ENCODE data around the gene EIF3B. TPM values are rescaled to one million over a fixed set of nuclear protein-coding genes. Genes with fewer than 3 reads are reported as not detected.
A peak's percentile ranks its signal among the peaks of the same experiment; 100 is the strongest.
"Not testable (repeated sequence)": the region's sequence is repeated elsewhere in the genome, so short reads cannot be mapped to it uniquely, and the experiment has no call there.

The EIF3B gene
- polyA plus RNA-seq, 4 donors = 108 to 191 (median 142) TPM

DNA sequence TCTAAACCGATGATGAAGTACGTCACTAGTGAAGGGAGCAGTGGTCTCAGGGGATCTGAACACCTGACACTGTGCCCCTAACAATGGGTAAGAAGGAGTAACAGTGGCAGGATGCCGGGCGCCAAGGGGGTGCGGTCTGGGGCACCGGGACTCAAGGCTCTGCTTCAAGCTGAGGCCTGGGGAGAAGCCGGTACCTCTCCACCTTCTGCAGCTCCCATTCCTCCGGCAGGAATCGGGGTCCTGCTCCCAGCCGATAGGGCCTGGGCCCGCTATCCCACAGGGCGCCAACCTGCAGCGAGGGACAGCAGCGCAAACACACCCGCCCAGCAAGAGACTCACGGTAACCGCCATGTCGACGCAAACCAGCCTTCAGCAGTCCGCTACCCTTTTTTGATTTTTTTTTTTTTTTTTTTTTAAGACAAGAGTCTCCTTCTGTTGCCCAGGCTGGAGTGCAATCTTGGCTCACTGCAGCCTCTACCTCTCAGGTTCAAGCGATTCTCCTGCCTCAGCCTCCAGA lies 40.0 kb downstream of the EIF3B start:
- DNase-seq (ENCODE audit: low read depth in 4 of 4, low spot score in 3 of 4) = no peak

- DNase-seq (ENCODE audit: low read depth in 4 of 4, low spot score in 3 of 4) = no peak
These were observed 43.9 kb downstream of the EIF3B start for GRCh38 chr7:2398506-2398905.

GRCh38 chr7:2399848-2400587 lies 45.4 kb downstream of the EIF3B start:
- peak in 3 of 4 donors; percentile 64 to 75 (median 67) for DNase-seq (ENCODE audit: low read depth in 4 of 4, low spot score in 3 of 4)

- no peak for DNase-seq (ENCODE audit: low read depth in 4 of 4, low spot score in 3 of 4)
These were observed 48.0 kb downstream of the EIF3B start for GRCh38 chr7:2402687-2403013.

DNA sequence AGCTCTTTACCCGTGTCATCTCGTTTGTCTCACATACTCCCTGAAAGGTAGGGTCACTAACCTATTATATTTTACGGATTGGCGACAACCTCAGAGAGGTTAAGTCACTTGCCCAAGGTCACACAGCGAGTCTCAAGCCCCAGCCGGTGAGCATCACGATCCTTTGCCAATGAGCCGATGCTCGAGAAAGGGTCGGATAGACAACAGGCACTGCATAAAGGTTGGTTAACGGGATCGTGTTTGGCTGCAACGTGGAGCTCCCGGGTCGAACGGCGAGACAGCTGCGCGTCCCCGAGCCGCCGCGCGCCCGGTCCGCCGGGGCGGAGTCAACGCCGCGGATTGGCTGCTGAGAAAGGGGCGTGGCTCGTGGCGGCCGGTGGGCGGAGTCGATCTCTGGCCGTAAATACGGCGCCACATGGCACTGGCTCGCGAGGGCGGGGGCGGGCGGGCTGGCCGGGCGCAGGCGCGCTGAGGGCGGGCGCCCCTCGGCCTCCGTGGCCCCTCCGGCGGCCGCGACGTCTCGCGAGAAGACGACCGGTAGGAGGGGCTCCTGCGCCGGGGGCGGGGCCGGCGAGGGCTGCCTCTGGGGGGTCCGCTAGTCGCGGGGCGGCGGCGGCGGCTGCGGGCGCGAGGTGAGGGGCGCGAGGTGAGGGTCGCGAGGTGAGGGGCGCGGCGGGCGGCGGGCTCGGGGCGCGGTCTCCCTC lies 48.5 kb downstream of the EIF3B start, which contains the start of gene CHST12:
CHST12 (plus strand) TSS at position 598 of the 704 bp plus-strand sequence. CDS start 29,029 bp downstream, outside the sequence.
- DNase-seq (ENCODE audit: low read depth in 4 of 4, low spot score in 3 of 4) = peak; percentile 80 to 87 (median 85)

- DNase-seq (ENCODE audit: low read depth in 4 of 4, low spot score in 3 of 4) = no peak
These were observed 49.4 kb downstream of the EIF3B start for GRCh38 chr7:2403718-2404648.

GRCh38 chr7:2404714-2405119 lies 50.1 kb downstream of the EIF3B start:
- DNase-seq (ENCODE audit: low read depth in 4 of 4, low spot score in 3 of 4) = no peak

DNA sequence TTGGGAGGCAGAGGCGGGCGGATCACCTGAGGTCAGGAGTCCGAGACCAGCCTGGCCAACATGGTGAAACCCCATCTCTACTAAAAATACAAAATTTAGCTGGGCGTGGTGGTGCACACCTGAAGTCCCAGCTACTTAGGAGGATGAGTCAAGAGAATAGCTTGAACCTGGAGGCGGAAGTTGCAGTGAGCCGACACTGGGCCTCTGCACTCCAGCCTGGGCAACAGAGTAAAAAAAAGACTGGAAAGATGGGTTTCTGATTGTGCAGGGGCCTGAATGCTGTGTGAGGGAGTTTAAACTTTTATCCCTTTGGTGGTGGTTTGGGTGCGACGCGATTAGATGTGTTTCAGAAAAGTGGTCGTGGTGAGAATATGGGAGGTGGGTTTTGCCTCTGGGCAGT lies 50.6 kb downstream of the EIF3B start:
- DNase-seq (ENCODE audit: low read depth in 4 of 4, low spot score in 3 of 4) = no peak

- DNase-seq (ENCODE audit: low read depth in 4 of 4, low spot score in 3 of 4) = no peak
These were observed 51.1 kb downstream of the EIF3B start for GRCh38 chr7:2405601-2406345.

DNA sequence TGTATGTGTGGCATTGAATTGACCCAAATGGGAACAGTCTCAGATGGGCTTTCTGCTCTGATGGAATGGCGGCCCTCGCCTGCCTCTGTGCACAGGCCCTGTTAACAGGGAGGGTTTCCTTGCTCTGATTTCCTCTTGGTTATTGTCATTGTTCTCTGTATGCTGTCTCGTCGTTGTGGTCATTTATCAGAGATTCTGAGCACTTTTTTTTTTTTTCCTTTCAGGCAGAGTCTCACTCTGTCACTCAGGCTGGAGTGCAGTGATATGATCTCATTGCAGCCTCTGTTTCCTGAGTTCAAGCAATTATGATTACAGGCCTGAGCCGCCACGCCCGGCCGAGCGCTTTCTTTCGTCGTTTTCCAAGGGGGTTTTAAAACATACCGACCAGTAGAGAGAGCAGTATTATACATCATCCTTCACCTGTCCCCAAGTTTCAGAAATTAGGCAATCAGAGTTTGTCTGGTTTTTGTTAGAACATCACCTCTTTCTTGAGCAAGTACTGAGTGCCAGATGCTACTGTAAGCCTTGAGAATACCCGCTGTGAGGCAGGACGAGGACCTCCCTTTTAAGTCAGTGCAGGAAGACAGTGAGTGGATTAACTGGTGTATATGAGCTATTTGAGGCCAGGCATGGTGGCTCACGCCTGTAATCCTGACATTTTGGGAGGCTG lies 55.3 kb downstream of the EIF3B start:
- no peak for DNase-seq (ENCODE audit: low read depth in 4 of 4, low spot score in 3 of 4)

DNA sequence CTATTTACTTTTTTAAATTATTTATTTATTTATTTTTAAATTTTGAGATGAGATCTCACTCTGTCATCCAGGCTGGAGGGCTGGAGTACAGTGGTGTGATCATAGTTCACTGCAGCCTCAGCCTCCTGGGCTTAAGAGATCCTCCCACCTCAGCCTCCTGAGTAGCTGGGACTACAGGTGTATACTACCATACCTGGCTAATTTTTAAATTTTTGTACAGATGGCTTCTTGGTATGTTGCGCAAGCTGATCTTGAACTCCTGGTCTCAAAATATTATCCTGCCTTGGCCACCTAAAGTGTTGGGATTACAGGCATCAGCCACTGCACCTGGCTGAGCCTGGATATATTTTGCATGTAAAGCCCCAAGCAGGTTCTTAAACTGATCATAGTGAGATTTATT lies 56.4 kb downstream of the EIF3B start:
- no peak for DNase-seq (ENCODE audit: low read depth in 4 of 4, low spot score in 3 of 4)

DNA sequence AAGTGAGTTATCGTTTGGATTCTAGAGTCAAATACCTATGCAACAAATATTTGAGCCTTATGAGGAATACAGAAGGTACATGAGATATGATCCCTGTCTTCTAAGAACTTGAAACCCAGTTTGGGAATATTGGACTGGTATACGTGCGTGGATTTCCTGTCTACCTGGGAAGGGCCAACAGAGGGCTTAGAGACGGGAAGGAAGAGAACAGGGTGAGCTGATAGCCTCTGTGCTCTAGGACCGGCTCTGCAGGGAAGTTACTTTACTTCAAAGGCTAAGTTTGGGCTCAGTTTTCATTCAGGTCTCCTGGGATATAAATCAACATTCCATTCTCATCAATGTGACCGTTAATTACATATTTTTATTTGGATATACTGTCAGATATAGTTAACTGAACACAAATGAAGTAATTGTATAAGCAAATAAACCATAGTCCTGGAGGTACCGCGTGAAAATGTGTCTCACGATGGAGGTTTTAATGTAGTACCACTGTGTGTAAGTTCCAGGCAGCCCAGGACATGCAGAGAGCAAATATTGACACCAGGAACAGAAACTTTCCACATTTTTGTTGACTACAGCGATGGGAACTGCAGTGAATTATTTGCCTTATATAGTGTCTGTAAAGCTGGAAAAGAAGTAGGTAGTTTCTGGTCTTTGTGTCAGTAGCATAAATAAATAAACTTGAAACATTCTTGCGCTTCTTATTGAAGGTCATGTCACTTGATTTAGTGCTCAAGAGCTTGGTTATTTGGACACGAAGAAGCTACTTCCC lies 57.4 kb downstream of the EIF3B start:
- no peak for DNase-seq (ENCODE audit: low read depth in 4 of 4, low spot score in 3 of 4)

DNA sequence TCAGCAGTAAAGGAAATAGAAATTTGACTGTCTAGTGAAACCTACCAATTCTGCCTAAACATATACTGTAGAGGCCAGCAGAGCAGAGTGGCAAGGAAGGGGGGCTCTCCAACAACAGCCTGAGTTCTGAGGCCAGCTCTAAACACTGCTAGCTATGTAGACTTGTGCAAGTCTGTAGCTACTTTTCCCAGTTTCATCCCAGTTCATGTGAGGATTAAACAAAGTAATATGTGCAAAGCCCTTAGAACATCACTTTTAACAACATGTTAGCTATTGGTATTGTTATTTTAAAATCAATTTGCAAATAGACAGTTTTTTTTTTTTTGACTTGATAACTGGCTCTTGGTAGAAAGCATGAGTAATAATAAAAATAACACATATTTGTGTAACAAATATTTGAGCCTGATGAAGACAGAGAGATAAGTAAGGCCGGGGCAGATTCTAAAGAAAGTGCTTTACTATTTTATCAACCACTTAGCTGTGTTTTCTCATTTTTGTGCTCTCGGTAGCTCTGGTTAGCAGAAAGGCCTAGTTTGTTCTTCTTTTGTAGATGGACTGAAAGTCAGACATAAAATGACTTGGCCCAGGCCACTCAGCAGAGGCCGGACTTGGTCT lies 58.1 kb downstream of the EIF3B start:
- no peak for DNase-seq (ENCODE audit: low read depth in 4 of 4, low spot score in 3 of 4)

DNA sequence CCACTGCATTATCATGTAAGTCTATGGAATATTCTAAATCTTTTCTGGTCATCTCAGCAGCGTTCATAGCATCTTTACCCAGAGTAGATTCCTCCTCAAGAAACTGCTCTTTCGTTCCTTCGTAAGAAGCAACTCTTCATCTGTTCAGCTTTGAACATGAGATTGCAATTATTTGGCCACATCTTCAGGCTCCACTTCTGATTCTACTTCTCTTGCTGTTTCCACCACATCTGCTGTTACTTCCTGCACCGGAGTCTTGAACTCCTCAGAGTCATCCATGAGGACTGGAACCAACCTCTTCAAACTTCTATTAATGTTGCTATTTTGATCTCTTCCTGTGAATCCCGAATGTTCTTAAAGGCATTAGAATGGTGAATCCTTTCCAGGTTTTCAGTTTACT lies 61.4 kb downstream of the EIF3B start:
- no peak for DNase-seq (ENCODE audit: low read depth in 4 of 4, low spot score in 3 of 4)

GRCh38 chr7:2416650-2417049 lies 62.0 kb downstream of the EIF3B start:
- DNase-seq (ENCODE audit: low read depth in 4 of 4, low spot score in 3 of 4) = no peak

- not testable (repeated sequence) for DNase-seq (ENCODE audit: low read depth in 4 of 4, low spot score in 3 of 4)
These were observed 62.6 kb downstream of the EIF3B start for GRCh38 chr7:2417178-2417577.

GRCh38 chr7:2417981-2418481 lies 63.4 kb downstream of the EIF3B start:
- DNase-seq (ENCODE audit: low read depth in 4 of 4, low spot score in 3 of 4) = no peak

GRCh38 chr7:2420216-2420933 lies 65.7 kb downstream of the EIF3B start:
- no peak for DNase-seq (ENCODE audit: low read depth in 4 of 4, low spot score in 3 of 4)

Measured in left renal pelvis (tissue), 4 donors.